Left colon (tissue), 2 donors: ENCODE data around the gene PRX. TPM values are rescaled to one million over a fixed set of nuclear protein-coding genes. Genes with fewer than 3 reads are reported as not detected.
"Not testable (repeated sequence)": the region's sequence is repeated elsewhere in the genome, so short reads cannot be mapped to it uniquely, and the experiment has no call there.

Source experiments
- ATAC-seq: fragments of 200-7000 bp; cut with Tn5 transposase; one replicate; pipeline ENCODE4 v1.9.1; 2020; ENCODE audit warnings: mild to moderate bottlenecking, moderate library complexity
- DNase-seq, 2 donors: peaks; one replicate each; pipeline ENCODE4 v3.0.0-alpha.2; 2020
- intact Hi-C, 2 donors: fragments of 100-400 bp; cut with DNase I in 1 of 2; cut with micrococcal nuclease in 1 of 2; formaldehyde crosslinking; loops; one replicate each; pipeline versions ENCODE4 v1.11.2 to v1.14.0; 2022; cut with DNase I, micrococcal nuclease
- total RNA-seq, 2 donors: library from RNA; stranded (reverse); fragmentation: NEBNext Ultra II Directional; extraction: Animal tissue kit (Norgen Biotek cat#: 25700); gene quantifications; one replicate each; pipeline ENCODE4 v1.2.1, GENCODE V29; 2021
- donor health status: DM: no; HTN: no; CAD: no.
- donor health status: DM: yes; HTN: yes; CAD: no.

PRX gene
- total RNA-seq, 2 donors from 2014 or later, result 1.2 to 2.1 TPM

DNA sequence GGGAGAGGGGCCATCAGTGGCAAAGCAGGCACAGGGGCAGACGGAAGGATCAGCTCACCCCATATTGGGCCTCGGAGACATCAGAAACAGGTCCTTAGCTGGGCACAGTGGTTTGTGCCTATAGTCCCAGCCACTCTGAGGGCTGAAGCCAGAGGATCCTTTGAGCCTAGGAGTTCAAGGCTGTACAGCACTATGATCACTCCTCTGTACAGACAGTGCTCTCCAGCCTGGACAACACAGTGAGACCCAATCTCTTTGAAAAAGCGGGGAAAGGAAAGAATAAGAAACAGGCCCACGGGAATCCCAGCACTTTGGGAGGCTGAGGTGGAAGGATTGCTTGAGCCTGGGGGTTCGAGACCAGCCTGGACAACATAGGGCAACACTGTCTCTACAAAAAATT, 6.6 kb upstream of the PRX start:
- intact Hi-C loops, result no loop called here
- ATAC-seq (no peak), DNase-seq (no peak)

GRCh38 chr19:40419066-40419612, 6.0 kb upstream of the PRX start:
- intact Hi-C loops, result no loop called here
- ATAC-seq (no peak), DNase-seq (no peak)

- intact Hi-C loops, result no loop called here
- ATAC-seq (no peak), DNase-seq (no peak)
Observed at GRCh38 chr19:40418040-40418439, 4.9 kb upstream of the PRX start.

GRCh38 chr19:40417643-40417981, 4.4 kb upstream of the PRX start:
- DNase-seq (no peak), ATAC-seq (no peak)
- intact Hi-C loops, result no loop called here

DNA sequence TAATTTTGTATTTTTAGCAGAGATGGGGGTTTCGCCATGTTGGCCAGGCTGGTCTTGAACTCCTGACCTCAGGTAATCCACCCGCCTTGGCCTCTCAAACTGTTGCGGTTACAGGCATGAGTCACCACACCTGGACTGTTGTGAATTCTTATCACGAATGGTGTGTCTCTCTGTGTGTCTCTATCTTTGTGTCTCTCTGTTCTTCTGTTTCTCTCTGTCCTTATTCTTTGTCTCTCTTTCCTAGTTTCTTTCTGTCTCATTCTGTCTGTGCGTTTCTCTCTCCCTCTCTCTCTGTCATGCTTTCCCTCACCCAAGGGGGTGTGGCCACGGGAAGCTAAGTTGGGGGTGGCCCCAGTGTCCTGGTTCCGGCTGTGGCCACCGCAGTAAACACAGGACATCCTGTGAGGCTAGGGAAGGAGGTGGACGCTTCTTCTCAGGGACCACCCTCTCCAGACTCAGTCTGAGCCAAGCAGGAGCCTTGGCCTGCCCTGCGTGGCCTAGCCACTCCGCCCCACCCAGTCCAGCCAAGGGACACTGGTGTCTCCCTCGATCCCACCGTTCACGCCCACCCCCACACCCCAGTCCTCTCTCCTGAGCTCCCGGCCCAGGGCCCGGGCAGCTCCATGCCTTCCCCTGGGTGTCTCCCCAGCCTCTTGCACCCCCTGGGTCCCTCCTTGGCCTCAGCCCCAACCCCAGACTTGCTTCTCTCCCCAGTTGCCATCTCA, 3.9 kb upstream of the PRX start:
- DNase-seq (peak in 1 of 2 donors; percentile 41), ATAC-seq (no peak)
- intact Hi-C loops, result no loop called here

- ATAC-seq, result no peak
Observed at GRCh38 chr19:40415768-40416167, 2.6 kb upstream of the PRX start.

GRCh38 chr19:40414542-40415535, 1.7 kb upstream of the PRX start:
- ATAC-seq (no peak), DNase-seq (no peak)
- intact Hi-C loops, result no loop called here

More at GRCh38 chr19:40415768-40416167, 2.6 kb upstream of the PRX start:
- no peak for DNase-seq
- intact Hi-C loops, result no loop called here

GRCh38 chr19:40412866-40413265, 312 bp downstream of the PRX start:
- intact Hi-C loops, result no loop called here
- ATAC-seq (no peak), DNase-seq (no peak)

GRCh38 chr19:40411958-40412499, 1.1 kb downstream of the PRX start:
- no peak for ATAC-seq
- DNase-seq, result no peak
- intact Hi-C loops, result no loop called here

GRCh38 chr19:40411125-40411842, 1.9 kb downstream of the PRX start:
- ATAC-seq (no peak), DNase-seq (no peak)
- intact Hi-C loops, result no loop called here

GRCh38 chr19:40410030-40410389, 3.2 kb downstream of the PRX start:
- DNase-seq (no peak), ATAC-seq (no peak)
- intact Hi-C loops, result no loop called here

- intact Hi-C loops, DNase-seq, ATAC-seq: not testable (repeated sequence)
Observed at GRCh38 chr19:40408598-40408925, 4.6 kb downstream of the PRX start.

DNA sequence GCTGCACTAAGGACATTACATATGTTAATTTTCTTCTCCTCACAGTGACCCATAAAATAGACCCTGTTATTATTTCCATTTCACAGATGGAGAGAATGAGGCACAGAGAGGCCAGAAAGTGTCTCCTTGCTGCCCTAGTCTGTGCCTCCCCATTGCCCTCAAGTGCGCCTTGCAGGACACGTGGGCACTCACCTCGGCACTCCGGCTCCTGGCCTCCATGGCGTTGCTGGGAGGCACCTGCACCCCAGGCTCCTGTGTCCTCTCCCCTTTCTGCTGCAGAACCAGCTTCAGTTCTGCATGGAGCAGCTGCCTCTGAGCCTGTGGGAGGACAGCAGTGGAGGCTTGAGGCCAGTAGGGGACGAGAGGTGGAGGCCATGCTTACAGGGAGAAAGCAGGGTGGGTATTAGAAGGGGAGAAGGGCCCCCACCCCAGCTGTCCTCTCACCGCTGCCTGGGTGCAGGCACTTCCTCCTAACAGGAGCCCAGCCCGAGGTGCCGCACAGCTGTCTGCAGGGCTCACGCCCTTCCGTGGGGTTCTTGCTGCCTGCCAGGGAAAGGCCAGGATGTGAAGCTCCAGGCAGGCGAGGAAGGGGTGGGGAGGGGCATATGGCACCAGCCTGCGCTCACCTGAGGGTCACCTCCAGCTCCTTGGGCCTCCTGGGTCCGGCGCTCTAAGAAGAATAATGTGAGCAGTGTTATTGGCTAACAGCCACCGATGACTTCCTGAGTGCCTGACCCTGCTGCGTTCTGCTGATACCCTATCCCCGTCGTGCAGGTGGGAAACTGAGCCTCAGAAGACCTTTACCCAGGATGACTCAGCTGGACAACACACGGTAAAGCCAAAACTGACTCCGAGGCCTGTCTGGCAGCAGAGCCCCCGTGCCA, 5.2 kb downstream of the PRX start:
- peak; percentile 30 for ATAC-seq
- intact Hi-C loops, result no loop called here
- DNase-seq, result peak in 1 of 2 donors; percentile 38

GRCh38 chr19:40403262-40403984, 9.8 kb downstream of the PRX start:
- DNase-seq, result peak; percentile 92
- peak; percentile 88 for ATAC-seq
- intact Hi-C loops, result no loop called here

DNA sequence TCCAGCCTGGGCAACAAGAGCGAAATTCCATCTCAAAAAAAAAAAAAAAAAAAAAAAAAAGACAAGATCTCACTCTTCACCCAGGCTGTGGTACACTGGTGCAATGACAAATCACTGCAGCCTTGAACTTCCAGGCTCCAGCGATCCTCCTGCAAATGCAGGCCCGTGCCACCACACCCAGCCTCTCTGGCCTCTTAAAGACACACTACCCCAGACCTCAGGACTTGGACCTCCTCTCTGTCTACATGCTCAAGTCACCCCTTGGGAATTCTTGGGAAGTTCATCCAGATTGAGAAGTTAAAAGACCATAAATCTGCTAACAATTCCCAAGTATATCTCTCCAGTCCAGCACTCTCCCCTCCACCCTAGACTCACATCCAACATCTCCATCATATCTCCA, 12.6 kb downstream of the PRX start:
- ATAC-seq (no peak), DNase-seq (no peak)
- intact Hi-C loops, result no loop called here

GRCh38 chr19:40398417-40399131, 14.6 kb downstream of the PRX start:
- DNase-seq (peak; percentile 57 to 67), ATAC-seq (peak; percentile 54)
- intact Hi-C loops, result no loop called here

DNA sequence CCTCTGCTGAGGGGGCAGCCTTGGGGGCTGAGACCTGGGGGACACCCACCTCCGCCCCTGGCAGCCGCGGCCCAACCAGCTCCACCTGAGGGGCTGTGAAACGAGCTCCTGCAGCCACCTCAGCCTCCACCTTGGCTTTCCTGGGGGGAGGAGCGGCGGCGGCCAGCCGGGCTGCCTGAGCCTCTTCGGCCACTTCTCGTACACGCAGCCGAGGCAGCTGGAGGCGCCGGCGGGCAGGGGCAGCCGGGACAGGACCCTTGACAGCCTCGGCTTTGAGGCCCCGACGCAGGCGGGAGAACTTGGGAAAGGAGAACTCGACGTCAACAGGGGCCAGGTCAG, 15.6 kb downstream of the PRX start:
- no peak for DNase-seq
- intact Hi-C loops, result no loop called here
- ATAC-seq, result no peak
